Heart left ventricle (tissue), 13 donors: Measurements from ENCODE around the gene IRF3.

Source experiments
- CTCF ChIP-seq, 12 donors: fragments of 200-600 bp; sonication (generic) in 4 of 12; IDR thresholded peaks; one replicate each; pipeline versions ENCODE4 v1.5.0 to v1.8.0; 2018 to 2022; ENCODE audit warnings: antibody characterized with exemption in 12 of 12, mild to moderate bottlenecking in 5 of 12
- POLR2A ChIP-seq, 2 donors: fragments of 450-650 bp; IDR thresholded peaks; one replicate each; pipeline ENCODE4 v1.6.1; 2017; ENCODE audit warnings: antibody characterized with exemption in 2 of 2, mild to moderate bottlenecking in 2 of 2, moderate library complexity in 2 of 2
- donor health status: ischemic (EF 13 %, LVEDD 7.1; RV severe dilation, severe dysfunction).
- donor health status: DM: no; HTN: yes; CAD: no.
- donor health status: DM: no; HTN: no; CAD: no.
- donor health status: ischemic (EF 25% LVEDD 6.9; RV normal size, moderate dysfunction).
- donor health status: ischemic (EF 25% LVEDD 5.7; RV mildly dilated, moderate dysfunction).
- donor health status: ischemic (EF 35%, LVEDD 5.7; RV mildly dilated, moderate dysfunction).
- donor health status: nonischemic (EF 11% LVEDD 7.7; RV severe dilation, severe dysfunction).
- donor health status: DM: yes; HTN: yes; CAD: no.
- donor health status: PGD.
- donor health status: ischemic (EF 29% LVEDD 5.4; RV normal size, mild dysfunction).
- donor health status: nonischemic (EF 23%, LVEDD 6.1; RV moderate dilation, normal function).

DNA sequence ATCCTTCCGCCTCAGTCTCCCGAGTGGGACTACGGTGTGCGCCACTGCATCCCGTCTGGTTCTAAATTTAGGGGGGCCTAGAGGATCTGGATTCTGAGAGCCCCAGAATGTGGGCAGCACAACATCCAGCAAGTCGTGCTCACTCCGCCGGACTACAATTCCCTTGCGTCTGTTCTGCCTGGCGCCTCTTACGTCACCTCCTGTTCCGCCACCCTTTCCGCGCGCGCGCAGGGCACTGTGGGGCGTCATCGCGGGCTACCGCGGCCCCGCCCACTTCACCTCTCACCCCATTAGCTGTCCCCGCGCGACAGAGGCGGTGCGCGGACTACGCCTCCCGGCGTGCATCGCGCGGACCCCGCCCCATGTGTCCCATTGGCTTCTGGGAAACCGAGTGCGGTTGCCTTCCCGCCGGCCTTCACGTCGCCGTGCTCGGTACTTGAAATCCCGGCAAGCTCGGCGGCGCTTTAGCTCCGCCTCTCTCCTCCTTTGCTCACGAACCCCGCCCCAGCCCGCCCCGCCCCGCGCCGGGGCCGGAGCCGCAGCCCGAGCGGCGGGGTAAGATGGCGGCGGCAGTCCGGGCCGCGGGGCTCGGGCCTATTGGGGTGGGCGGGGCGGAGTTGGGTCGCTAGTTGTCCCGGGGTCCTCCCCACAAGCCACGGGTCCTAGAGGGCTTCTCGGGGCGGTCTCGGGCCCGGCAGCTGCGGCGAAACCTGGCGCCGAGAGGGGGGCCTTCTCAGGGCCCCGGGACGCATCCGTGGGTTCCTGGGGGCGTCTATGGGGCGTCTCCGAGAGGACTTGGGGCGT, 23.8 kb downstream of the IRF3 start, which contains the start of gene SCAF1:
- no peak for TF ChIP-seq CTCF (IDR thresholded peaks at IDR 0.05)
- TF ChIP-seq POLR2A (IDR thresholded peaks at IDR 0.05), result peak; percentile 79 to 93
